Fibroblast of pulmonary artery (primary cell): ENCODE results near the gene CCDC9.

Source experiments
- DNase-seq: peaks from one replicate; pipeline ENCODE4 v3.0.0-alpha.2; 2010; ENCODE audit warnings: low read depth
- H3K4me3 ChIP-seq: replicated peaks from 2 replicates; pipeline ENCODE4 v1.5.1; 2011; ENCODE audit warnings: low read depth, mild to moderate bottlenecking, control low read depth, low read length, moderate library complexity
- TF ChIP-seq, protein P1 (sequence below): IDR thresholded peaks from 2 replicates; pipeline ENCODE4 v1.5.1; 2011; ENCODE audit warnings: mild to moderate bottlenecking, control low read depth, low read length, inconsistent platforms; ENCODE audit errors: missing control alignments

CCDC9 gene

DNA sequence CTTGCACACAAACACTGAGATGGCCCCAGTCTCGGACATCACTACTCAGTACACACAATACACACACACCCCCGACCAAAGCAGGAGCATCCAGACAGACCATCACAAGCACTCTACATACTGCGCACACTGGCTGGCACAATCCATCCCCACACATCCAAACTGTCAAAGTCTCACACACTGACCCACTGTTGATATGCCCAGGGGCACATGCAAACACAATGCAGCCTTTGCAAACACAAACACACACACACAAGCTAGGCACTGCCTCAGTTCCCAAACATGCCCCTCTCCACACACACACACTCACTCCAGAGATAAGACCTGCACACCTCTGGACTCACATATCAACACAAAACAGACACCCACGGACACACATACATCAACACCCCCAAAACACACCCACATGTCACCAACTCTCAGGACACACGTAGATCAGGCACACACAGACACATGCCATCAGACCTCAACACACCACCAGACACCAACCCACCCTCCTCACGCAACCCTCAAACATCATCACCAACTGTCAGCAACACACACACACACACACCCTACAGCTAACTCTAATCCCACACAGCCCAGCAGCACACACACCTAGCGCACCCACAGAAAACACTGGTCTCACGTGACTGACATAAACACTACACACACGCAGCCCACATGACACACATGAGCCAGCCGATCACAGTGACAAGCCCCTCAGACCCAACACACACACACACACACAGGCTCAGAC is 27.2 kb upstream of the CCDC9 start:
- TF ChIP-seq, protein P1, sequence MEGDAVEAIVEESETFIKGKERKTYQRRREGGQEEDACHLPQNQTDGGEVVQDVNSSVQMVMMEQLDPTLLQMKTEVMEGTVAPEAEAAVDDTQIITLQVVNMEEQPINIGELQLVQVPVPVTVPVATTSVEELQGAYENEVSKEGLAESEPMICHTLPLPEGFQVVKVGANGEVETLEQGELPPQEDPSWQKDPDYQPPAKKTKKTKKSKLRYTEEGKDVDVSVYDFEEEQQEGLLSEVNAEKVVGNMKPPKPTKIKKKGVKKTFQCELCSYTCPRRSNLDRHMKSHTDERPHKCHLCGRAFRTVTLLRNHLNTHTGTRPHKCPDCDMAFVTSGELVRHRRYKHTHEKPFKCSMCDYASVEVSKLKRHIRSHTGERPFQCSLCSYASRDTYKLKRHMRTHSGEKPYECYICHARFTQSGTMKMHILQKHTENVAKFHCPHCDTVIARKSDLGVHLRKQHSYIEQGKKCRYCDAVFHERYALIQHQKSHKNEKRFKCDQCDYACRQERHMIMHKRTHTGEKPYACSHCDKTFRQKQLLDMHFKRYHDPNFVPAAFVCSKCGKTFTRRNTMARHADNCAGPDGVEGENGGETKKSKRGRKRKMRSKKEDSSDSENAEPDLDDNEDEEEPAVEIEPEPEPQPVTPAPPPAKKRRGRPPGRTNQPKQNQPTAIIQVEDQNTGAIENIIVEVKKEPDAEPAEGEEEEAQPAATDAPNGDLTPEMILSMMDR = no peak
- peak overlapping the region; percentile 98 for H3K4me3 ChIP-seq
- peak; percentile 43 for DNase-seq

DNA sequence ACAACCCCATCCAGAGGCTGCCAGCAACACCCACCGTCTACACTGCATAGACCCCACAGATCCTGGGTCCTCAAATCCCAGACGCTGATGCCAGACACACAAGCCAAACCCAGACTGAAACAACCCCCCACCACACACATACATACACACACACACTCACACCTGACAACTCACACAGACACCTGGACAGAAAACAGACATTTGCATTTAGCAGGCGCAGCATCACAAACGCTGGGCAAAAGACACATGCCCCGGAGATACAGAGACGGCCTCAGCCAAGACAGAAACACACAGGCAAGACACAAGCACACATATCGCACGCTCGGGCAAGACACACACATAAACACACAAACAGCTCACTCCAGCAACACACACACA is 26.7 kb upstream of the CCDC9 start:
- peak overlapping the region; percentile 98 for H3K4me3 ChIP-seq
- TF ChIP-seq, protein P1 = no peak
- peak; percentile 28 for DNase-seq

DNA sequence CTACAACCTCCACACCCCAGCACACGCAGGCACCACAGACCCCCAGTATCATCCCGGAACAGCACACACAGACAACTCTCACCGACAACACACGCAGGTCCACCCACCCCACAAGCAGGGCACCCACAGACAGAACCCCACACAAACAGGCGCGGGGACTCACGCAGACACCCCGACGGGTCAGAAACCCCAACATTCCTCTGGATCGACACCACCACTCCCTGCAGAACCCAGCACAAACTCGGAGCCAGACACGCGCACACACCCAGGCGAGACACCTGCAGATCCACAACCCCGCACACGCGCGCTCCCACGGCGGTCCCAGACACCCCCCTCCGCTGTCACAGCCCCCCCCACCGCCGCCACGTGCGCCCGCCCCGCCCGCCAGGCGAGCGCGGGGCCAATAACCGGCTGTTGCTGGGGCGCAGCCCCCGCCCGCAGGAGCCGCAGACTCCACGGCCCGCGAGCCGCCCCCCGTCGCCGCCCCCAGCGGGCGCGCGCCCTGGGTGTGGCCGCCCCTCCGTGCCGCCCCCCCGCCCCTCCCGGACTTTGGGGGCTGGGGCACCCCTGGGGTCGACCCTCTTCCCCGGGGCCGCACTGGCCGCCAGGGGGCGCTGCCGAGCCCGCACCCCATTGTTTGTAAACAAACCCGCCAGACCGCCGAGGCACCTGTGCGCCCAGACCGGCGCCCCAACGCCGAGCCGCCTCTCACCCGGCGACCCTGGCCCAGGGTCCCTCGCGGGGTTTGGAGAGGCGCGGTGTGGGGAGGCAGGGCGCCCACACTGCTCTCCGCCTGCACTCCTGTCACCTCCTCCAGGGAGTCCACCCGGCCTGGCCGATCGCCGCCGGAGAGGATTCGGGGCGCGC is 26.0 kb upstream of the CCDC9 start:
- TF ChIP-seq, protein P1 = peak; percentile 39
- peak; percentile 53 for DNase-seq
- H3K4me3 ChIP-seq = peak overlapping the region; percentile 98

DNA sequence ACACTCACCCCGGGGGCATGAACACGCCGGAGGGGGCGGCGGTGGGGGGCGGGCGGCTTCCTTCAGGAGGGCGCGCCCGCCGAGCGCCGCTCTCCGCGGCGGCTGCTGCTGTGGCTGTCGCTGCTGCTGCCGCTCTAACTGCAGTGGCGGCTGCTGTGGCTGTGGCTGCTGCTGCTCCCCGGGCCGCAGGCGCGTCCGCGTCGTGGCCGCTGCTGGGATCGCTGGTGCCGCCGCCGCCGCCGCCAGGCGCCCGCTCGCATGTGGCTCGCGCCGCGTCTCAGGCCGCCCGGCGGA is 25.5 kb upstream of the CCDC9 start, which contains the start of gene BBC3:
Gene BBC3 (minus strand): TSS at position 279 of the 294 bp plus-strand sequence. CDS start 2,768 bp downstream, outside the sequence.
- no peak for DNase-seq
- peak within 1 kb of the TSS; percentile 98 for H3K4me3 ChIP-seq
- TF ChIP-seq, protein P1 = no peak

DNA sequence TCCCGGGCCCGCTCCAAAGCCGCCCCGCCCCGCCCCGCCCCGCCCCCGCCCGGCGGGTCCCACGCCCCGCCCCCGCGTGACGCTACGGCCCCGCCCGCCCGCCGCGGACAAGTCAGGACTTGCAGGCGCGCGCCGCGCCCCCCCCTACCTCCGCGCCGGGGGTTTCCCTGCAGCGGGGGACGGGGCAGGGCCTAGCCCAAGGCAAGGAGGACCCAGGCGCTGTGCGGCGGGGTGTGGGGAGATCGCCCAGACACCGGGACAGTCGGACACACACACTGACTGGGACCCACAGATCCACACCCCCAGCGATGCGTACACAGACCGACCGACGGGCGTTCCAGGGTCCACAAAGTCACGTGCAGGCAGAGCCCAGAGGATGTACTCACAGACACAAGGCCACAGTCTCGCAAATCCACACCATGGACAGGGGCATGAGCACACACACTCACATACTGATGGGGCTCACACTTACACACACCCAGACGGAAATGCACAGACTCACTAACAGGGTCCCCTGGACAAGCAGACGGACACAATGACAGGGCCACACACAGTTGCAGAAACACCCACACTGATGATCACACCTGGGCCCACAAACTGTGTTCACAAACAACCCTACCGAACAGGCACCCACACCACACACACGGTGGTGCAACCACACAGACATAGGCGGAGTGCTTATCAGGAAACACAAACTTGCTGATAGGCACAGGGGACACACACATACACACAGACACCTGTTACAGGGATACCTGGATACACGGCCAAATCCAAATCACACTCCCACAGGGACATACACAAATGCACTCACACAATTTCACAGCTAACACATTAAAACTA is 24.9 kb upstream of the CCDC9 start:
- peak overlapping the region; percentile 48 for H3K4me3 ChIP-seq
- peak; percentile 85 for DNase-seq
- TF ChIP-seq, protein P1 = no peak

DNA sequence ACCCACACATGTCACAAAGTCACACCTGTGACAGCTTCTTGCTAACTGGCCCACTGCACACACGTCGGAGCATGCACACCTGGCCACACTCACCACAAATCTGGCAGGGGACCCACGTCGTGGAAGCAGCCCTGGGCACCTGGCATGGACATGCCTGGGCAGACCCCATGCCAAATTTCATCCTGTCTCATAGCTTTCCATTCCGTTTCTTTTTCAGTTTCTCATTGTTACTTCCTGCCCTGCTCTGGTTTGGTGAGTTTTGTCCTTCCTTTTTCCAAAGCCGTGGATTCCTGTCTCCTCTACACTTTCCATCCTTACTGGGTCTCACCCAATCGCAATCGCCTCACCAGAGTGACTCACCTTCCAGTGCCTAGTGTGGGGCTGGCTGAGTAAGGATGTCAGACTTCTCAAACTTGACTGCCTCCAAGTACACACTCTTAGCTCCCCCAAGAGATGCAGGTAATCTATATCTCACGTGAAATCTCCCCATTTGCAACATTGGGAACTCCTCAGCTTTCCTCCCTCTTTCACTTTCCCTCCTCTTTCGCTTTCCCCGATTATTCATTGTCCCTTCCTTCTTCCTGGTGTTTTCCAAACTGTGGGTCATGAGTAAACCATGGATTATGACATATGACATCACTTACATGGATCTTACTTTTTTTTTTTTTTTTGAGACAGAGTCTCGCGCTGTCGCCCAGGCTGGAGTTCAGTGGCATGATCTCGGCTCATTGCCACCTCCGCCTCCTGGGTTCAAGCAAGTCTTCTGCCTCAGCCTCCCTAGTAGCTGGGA is 23.7 kb upstream of the CCDC9 start:
- TF ChIP-seq, protein P1 = no peak
- H3K4me3 ChIP-seq = peak overlapping the region; percentile 42
- DNase-seq = peak; percentile 61
